Large intestine (tissue), 3 donors: ENCODE measurements around the gene ZC3H15. TPM values are rescaled to one million over a fixed set of nuclear protein-coding genes. Genes with fewer than 3 reads are reported as not detected.

Source experiments
- DNase-seq, 2 donors: peaks; one replicate each; pipeline versions ENCODE4 v3.0.0 to v3.0.0-alpha.2; 2013
- H3K27ac ChIP-seq: one replicate; pipeline ENCODE4 v1.5.1; 2013; ENCODE audit warnings: low read length
- H3K27me3 ChIP-seq: 2 replicates; pipeline ENCODE4 v1.6.1; 2013; ENCODE audit warnings: low read length; ENCODE audit not compliant: control insufficient read depth, insufficient read depth
- H3K36me3 ChIP-seq: 2 replicates; pipeline ENCODE4 v1.6.1; 2013; ENCODE audit warnings: low read length; ENCODE audit not compliant: control insufficient read depth, insufficient read depth
- H3K4me1 ChIP-seq: one replicate; pipeline ENCODE4 v1.6.1; 2013; ENCODE audit warnings: low read length; ENCODE audit not compliant: control insufficient read depth, insufficient read depth
- H3K4me3 ChIP-seq: one replicate; pipeline ENCODE4 v1.5.1; 2013; ENCODE audit warnings: low read length
- H3K9me3 ChIP-seq: one replicate; pipeline ENCODE4 v1.6.1; 2013; ENCODE audit warnings: mild to moderate bottlenecking, low read depth, low read length, moderate library complexity; ENCODE audit not compliant: control insufficient read depth
- WGBS: methylation state at CpG from one replicate; pipeline ENCODE4 v1.1.5; 2013; ENCODE audit warnings: low lambda C conversion rate; ENCODE audit not compliant: insufficient coverage; 5-methylcytosine and 5-hydroxymethylcytosine counted together
- polyA plus RNA-seq: library from polyadenylated mRNA; unstranded; fragments of 120-200 nt; gene quantifications from one replicate; pipeline ENCODE4 v1.2.1, GENCODE V29; 2013

ZC3H15 gene
- polyA plus RNA-seq, 1 donor, result 87.7 TPM

GRCh38 chr2:186554850-186555671, 69.0 kb downstream of the ZC3H15 start:
- Histone ChIP-seq H3K27me3 (no peaks in the 10 kb centered on the region), H3K36me3 (no peaks in the 10 kb centered on the region), H3K9me3 (no peaks in the 10 kb centered on the region), H3K4me1 (no peaks in the 10 kb centered on the region), H3K4me3 (no peak overlapping the region), H3K27ac (no peak overlapping the region)
- DNase-seq, result no peak
- WGBS, result no CpG with 5 or more reads among the region's 8 CpGs

- no CpG with 5 or more reads among the region's 2 CpGs for WGBS
- H3K27me3 ChIP-seq, result no peaks in the 10 kb centered on the region
Observed at GRCh38 chr2:186558512-186559276, 72.6 kb downstream of the ZC3H15 start.

More at GRCh38 chr2:186558512-186559276, 72.6 kb downstream of the ZC3H15 start:
- no peaks in the 10 kb centered on the region for H3K36me3 ChIP-seq
- no peak for DNase-seq
- H3K4me1 ChIP-seq, result no peaks in the 10 kb centered on the region
- no peaks in the 10 kb centered on the region for H3K9me3 ChIP-seq
- no peak overlapping the region for H3K27ac ChIP-seq
- H3K4me3 ChIP-seq, result no peak overlapping the region

Other genes with a start within 250 kb of the ZC3H15 start
- gene ITGAV, start 103.8 kb downstream of the ZC3H15 start, polyA plus RNA-seq, result 46.4 TPM
- gene FAM171B, start 207.8 kb downstream of the ZC3H15 start, polyA plus RNA-seq, result 7.4 TPM